Epithelial cell of umbilical artery (primary cell): ENCODE results near the gene OR4C13. TPM values are rescaled to one million over a fixed set of nuclear protein-coding genes. Genes with fewer than 3 reads are reported as not detected.

Source experiments
- total RNA-seq: library from RNA; depleted of rRNA; stranded (reverse); fragments of >200 nt; gene quantifications from 2 replicates; pipeline ENCODE4 v1.2.3, GENCODE V29; 2014

OR4C13 gene
- not detected in 2 replicates for total RNA-seq

DNA sequence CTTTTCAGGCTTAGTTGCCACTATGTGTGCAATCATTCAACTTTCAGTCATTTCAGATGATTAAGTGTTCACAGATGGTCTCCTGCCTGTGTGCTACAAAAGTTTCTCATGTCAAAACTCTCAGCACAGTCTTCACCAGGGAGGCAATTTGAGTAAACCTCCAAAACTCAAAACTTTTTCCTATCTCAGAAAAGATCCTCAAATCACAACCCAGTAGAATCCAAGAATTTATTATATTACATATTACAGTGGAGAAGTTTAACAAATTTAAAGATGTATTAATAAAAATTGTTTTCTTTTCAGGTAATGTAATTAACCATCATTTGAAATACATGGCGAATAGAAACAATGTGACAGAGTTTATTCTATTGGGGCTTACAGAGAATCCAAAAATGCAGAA is at the start of gene OR4C13:
TSS of gene OR4C13 (plus strand) at position 301 of the 400 bp plus-strand sequence. CDS start at position 333, 32 bp downstream.

DNA sequence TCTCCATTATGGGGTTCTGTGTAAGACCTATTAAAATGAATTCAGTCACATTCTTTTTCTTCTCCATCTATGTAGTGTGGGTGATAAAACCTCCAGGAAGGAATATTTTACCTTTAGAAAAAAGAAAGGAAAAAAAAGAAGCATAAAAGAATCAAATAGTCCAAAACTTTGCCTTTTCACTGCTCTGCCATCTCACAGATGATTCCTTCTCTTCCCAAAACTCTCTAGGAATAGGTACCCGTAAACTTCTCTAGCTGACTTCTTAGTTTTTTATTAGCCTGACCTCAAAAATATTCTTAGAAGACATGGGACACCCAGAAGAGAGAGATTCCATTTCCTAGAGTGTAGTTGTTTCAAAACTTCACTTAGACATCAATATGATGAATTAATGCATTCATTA is 30.2 kb downstream of the OR4C13 start, which contains the start of gene OR4C12:
TSS of gene OR4C12 (minus strand) at position 101 of the 400 bp plus-strand sequence. CDS start at position 67, 34 bp downstream.

Other genes with a start within 250 kb of the OR4C13 start
- not detected in 2 replicates for gene OR4C12, start 30.1 kb downstream of the OR4C13 start, total RNA-seq
- gene OR4C45, start 80.5 kb downstream of the OR4C13 start, total RNA-seq: not detected in 2 replicates